Pulmonary artery endothelial cell (primary cell): Measurements from ENCODE around the gene KLHL12. TPM values are rescaled to one million over a fixed set of nuclear protein-coding genes. Genes with fewer than 3 reads are reported as not detected.

Experiments used
- total RNA-seq: library from RNA; depleted of rRNA; stranded (reverse); fragments of >200 nt; gene quantifications from 2 replicates; pipeline ENCODE4 v1.2.3, GENCODE V29; 2014

Gene KLHL12
- total RNA-seq, 1 donor from 2014 or later = 34.7 TPM

Other genes with a start within 250 kb of the KLHL12 start
- not detected in 2 replicates for gene SYT2, start 216.8 kb downstream of the KLHL12 start, total RNA-seq
- 55.8 and 57.1 TPM in 2 replicates for gene KDM5B, start 118.8 kb downstream of the KLHL12 start, total RNA-seq
- 0.26 and 0.28 TPM in 2 replicates for gene PCAT6, start 116.3 kb downstream of the KLHL12 start, total RNA-seq
- gene RABIF, start 38.1 kb downstream of the KLHL12 start, total RNA-seq = 9.4 and 11.5 TPM in 2 replicates
- 82.1 and 113 TPM in 2 replicates for gene ADIPOR1, start 31.1 kb upstream of the KLHL12 start, total RNA-seq
- 24.3 and 32.6 TPM in 2 replicates for gene CYB5R1, start 40.0 kb upstream of the KLHL12 start, total RNA-seq
- gene TMEM183A, start 80.1 kb upstream of the KLHL12 start, total RNA-seq = 97.8 and 113 TPM in 2 replicates
- gene PPFIA4, start 99.3 kb upstream of the KLHL12 start, total RNA-seq = 0.11 and 0.53 TPM in 2 replicates
- not detected in 2 replicates for gene MYOG, start 158.8 kb upstream of the KLHL12 start, total RNA-seq
- gene ADORA1, start 200.5 kb upstream of the KLHL12 start, total RNA-seq = not detected in 2 replicates
- not detected in 2 replicates for gene MYBPH, start 248.6 kb upstream of the KLHL12 start, total RNA-seq